ENCODE results near the gene NYAP2.

The NYAP2 gene

DNA sequence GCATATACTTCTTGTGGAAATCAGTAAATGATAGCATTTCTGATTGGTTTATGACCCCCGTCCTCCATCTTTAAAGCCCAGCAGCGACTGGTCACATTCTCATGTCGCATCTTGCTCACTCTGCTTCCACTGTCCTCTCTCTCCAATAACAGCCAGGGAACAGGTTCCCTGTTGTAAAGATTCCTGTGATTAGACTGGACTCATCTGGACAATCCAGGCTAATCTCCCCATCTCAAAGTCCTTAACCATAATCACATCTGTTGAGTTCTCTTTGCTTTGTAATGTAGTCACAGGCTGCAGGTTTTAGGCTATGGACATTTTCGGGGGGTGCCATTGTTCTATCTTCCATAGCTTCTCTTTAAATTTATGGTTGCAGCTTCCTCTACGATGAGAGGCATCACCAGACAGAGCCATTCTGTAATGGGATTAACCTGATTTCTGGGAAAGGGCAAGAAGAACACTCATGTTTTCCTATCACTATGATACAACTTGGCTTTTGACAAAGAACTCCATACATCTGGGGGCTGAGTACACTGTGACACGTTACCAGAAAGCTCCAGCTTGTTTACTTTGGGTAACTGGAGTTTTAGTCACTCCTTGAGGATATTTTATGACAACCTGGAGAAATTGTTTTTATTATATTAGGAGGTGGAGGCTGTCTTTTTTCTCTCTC lies 159.0 kb downstream of the NYAP2 start:
- no peak for DNase-seq (ENCODE audit: low spot score)

DNA sequence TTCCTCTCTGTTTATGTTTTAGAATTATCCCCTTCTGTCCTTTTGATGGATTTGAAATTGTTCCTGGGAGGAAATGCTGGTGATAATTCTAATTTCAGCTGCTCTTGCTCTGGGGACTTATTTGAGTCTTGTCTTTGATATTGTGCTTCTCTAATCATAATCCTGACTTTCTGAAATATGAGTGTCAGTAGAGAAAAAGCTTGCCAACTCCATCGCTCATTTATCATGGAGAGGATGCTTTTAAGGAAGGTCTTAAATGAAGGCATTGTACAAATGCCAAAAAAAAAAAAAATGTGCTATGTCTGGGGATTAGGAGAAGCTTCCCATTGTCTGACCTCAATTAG lies 159.5 kb downstream of the NYAP2 start:
- no peak for DNase-seq (ENCODE audit: low spot score)

DNA sequence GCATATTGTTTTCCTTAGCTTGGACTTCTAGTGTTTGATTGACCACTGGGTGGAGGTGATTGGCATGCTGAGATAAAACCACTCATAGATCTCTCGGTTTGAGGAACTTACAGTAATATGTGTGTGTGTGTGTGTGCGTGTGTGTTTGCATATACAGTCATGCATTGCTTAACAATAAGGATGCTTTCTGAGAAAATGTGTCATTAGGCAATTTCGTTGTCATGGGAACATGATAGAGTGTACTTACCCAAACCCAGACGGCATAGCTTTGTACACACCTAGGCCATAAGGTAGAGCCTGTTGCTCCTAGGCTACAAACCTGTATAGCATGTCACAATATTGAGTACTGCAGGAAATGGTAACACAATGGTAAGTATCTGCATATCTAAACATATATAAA lies 167.3 kb downstream of the NYAP2 start:
- DNase-seq (ENCODE audit: low spot score), result no peak

DNA sequence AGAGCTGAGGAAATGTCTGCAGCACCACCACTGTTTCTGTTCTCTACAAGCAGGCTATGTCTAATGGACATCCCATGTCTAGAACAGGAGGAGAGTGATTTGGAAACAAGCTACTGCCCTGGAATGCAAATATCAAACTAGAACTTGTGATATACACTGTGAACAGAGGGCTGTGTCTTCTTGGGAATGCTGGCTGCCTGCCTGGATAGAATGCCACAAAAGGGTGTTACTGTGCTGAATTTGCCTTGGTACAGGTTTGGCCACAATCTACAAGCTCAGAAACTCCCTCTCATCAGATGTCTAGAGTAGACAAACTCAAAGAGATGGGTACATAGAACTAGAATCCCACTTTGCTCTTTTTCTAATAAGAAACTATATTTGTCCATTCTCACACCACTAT lies 170.5 kb downstream of the NYAP2 start:
- no peak for DNase-seq (ENCODE audit: low spot score)

DNA sequence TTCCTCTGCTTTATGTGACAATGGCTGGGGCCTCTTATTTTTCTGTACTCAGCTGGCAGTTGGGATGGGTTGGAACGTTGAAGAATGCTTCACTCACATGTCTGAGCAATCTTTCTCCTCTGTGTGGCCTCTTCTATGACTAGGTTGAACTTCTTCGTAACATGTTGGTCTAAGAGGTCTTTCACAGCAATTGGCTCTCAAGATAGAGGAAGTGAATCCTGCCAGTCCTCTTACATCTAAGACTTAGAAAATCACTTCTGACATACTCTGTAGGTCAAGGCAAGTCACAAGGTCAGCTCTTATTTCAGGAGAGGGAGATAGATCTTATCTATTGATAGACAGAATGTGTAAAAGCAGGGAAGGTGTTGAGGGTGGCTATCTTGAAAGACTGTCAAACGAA lies 174.1 kb downstream of the NYAP2 start:
- DNase-seq (ENCODE audit: low spot score), result no peak

DNA sequence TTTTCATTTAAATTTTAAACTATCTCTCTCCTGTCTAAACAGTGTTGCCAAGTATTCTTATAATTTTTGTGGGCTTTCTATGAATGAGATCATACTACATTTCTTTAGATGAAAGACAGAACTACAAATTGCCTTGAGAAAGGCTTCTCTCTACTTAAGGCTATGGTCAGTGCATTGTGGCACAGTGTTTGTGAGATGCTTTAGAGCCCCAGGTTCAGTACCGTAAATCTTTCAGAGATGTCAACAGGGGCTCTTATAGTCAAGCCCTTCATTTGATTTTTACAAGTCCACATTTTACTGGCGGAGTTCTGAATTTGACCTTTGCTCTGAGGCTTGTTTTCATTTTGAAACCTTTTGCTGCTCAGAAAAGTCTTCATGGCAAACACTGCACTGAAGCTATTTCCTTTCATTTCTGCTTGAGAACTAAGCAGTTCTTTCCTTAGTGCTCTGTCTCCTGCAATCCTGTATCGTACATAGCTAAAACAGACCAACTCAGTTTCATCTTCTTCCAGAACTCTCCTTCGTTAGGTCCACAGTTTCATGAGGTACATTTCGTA lies 175.2 kb downstream of the NYAP2 start:
- DNase-seq (ENCODE audit: low spot score), result no peak

DNA sequence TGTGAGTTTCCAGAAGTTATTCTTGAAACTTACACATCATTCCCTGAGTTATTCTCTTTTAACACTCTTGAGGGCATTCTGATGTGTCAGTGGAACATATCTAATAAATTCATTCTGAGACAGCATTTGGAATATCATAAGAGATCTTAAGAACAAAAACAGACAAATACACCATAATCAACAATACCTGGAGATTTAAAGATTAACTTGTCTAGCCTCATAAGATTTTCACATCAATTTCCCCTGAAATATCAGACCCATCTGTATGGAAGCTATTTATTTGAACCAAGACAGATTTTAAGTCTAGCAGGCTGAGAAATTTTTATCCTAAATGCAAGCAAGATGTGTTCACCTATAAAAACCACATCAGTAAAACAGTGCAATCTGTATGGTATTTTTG lies 181.6 kb downstream of the NYAP2 start:
- no peak for DNase-seq (ENCODE audit: low spot score)

DNA sequence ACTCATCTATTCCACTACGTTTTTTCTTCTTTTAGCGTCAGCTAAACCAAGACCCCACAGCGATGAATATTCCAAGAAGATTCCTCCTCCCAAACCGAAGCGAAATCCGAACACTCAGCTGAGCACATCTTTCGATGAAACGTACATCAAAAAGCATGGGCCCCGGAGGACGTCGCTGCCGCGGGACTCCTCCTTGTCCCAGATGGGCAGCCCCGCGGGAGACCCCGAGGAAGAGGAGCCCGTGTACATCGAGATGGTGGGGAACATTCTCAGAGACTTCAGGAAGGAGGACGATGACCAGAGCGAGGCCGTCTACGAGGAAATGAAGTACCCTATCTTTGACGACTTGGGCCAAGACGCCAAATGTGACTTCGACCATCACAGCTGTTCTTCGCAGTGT lies 182.4 kb downstream of the NYAP2 start:
- DNase-seq (ENCODE audit: low spot score), result no peak

DNA sequence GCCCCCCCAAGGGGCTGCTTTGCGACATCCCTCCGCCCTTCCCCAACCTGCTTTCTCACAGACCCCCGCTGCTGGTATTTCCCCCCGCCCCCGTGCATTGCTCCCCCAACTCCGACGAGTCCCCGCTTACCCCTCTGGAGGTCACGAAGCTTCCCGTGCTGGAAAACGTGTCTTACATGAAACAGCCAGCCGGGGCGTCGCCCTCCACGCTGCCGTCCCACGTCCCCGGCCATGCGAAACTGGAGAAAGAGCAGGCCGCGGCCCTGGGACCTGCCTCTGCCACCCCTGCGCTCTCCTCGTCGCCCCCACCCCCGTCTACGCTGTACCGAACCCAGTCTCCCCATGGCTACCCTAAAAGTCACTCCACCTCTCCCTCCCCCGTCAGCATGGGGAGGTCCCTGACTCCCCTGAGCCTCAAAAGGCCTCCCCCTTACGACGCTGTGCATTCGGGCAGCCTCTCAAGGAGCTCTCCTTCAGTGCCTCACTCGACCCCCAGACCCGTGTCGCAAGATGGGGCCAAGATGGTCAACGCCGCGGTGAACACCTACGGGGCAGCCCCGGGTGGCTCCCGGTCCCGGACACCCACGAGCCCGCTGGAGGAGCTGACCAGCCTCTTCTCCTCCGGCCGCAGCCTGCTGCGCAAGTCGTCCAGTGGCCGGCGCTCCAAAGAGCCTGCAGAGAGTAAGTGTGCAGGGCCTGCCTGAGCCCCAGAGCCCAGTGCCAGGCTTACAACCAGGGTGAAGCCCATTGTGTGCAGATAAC lies 183.0 kb downstream of the NYAP2 start:
- no peak for DNase-seq (ENCODE audit: low spot score)

DNA sequence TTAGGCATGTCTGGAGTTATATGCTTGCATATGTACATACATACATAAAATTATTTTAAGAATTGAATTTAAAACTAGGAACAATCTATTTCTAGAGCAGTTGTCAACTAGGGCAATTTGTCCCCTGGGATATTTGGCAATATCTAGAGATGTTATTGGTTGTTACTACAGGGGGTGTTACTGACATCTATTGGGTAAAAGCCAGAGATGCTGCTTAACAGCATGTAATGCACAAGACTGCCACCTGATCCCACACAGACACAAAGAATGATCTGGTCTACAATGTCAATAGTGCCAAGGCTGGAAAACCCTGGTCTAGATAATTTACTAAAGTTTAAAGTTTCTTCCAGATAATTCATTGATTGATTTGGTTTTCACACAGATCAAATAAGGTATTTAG lies 185.3 kb downstream of the NYAP2 start:
- no peak for DNase-seq (ENCODE audit: low spot score)

DNA sequence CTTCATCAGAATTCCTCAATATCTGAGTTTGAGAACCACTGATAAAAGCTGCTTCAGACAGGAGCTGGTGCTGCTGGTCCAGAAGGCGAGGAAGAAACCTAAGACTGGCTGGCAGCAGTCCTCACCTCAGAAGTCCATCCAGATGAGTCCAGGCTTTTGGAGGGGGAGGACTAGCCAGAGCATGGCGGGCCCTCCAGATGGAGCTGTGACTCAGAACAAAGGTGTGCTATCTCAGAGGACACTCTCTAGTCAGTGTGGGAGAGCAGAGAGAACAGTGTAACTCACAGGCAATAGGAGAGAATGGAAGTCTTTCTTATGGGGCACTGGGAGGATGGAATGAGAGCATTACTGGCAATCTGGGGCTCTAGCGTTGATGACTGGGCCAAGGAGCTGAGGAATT lies 191.4 kb downstream of the NYAP2 start:
- no peak for DNase-seq (ENCODE audit: low spot score)

DNA sequence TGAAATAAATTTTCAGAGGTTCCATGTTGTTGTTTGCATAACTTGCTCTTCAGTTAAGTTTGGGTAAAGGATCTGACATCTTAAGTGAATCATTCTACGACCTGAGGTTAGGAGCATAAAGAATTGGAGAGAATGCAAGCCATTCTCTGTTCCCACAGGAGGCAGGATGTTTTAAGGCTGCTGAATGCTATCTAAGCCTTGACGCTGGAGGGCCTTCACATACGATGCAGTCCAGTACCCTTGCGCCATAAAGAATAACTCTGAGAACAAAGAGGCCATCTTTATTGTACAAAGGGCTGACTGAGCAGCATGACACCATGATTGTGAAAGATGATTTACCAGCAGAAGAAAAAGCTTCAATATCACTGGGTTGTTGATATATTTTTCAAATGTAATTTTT lies 198.4 kb downstream of the NYAP2 start:
- no peak for DNase-seq (ENCODE audit: low spot score)

DNA sequence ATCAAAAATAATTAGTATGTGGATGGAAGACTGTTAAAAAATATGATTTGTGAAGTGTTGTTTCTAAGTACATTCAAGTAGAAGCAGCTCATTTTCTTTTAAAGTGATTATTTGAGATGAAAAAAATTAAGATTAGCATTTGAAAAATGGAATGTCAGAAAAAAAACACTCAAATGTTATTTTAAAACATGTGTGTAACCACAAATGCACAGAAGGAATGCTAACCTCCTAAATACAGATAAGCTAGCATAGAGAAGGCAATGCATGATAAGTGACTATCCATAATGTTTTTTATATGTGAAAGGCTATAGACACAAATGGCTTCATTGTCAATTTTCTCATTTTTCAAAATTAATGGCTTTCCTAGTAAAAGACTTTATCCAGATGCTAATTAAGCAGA lies 198.9 kb downstream of the NYAP2 start:
- DNase-seq (ENCODE audit: low spot score), result no peak

DNA sequence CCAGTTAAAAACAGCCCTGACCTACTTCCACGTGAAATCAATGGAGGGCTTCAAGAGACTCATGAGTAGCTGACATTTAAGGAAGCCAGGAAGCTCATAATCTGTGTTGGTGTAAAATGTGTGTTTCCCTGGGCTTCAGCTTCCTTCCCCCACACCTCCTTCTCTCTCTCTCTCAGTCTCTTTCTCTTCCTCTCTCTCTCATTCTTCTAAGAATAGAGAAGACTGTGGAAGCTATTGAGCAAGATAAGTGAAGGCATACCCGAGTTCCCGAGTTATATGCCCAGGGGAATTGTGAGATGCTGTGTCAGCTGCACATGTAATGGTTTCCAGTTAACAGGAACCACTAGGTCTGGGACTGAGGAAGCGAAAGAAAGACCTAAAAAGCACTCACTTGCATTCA lies 199.4 kb downstream of the NYAP2 start:
- DNase-seq (ENCODE audit: low spot score), result no peak

DNA sequence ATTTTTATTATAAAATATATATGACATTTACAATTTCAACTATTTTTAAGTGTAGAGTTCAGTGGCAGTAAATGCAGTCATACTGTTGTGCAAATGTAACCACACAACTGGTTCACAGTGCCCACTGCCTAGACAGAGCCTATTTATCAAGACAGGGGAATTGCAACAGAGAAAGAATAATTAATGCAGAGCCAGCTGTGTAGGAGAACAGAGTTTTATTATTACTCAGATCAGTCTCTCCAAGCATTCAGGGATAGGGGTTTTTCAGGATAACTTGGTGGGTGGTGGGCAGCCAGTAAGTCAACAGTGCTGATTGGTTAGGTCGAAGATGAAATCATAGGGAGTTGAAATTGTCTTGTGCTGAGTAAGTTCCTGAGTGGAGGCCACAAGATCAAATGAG lies 200.3 kb downstream of the NYAP2 start:
- DNase-seq (ENCODE audit: low spot score), result no peak

DNA sequence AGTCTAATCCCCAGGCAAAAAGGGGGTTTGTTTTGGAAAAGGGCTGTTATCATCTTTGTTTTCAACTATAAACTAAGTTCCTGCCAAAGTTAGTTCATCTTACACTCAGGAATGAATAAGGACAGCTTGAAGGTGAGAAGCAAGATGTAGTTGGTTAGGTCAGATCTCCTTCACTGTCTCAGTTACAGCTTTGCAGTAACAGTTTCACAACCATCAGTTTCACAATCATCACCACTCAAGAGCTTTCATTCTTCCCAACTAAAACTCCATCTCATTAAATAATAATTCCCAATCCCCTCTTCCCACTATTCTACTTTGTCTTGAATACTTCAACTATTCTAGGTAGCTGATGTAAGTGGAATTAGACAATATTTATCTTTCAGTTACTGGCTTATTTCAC lies 200.9 kb downstream of the NYAP2 start:
- DNase-seq (ENCODE audit: low spot score), result no peak

DNA sequence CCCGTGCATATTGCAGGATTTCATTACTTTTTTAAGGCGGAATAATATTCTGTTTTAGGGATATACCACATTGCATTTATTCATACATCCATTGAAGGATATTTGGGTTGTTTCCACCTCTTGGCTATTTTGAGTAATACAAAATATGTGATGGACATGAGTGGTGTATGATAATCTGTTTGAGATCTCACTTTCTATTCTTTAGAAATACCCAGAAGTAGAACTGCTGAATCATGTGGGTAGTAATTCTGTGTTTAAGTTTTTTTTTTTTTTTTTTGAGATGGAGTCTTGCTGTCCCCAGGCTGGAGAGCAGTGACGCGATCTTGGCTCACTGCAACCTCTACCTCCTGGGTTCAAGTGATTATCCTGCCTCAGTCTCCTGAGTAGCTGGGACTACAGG lies 201.4 kb downstream of the NYAP2 start:
- DNase-seq (ENCODE audit: low spot score), result no peak

DNA sequence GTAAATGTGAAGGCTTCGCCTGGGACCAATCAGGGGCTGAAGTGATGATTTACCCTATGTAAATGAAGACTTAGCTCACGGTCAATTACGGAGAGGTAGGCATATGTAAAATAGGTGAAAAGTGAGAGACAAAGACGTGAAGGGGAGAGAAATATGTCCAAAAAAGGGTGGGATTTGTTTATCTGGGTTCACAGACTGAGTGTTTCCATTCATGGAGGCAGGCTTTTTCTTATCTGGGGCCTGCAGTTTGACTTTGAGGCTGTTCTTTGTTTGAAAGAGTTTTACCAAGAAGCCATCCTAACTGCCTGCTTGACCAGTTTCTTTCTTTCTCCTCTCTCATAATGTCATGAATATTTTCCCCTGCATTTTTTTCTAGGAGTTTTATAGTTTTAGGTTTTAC lies 202.7 kb downstream of the NYAP2 start:
- DNase-seq (ENCODE audit: low spot score), result no peak

DNA sequence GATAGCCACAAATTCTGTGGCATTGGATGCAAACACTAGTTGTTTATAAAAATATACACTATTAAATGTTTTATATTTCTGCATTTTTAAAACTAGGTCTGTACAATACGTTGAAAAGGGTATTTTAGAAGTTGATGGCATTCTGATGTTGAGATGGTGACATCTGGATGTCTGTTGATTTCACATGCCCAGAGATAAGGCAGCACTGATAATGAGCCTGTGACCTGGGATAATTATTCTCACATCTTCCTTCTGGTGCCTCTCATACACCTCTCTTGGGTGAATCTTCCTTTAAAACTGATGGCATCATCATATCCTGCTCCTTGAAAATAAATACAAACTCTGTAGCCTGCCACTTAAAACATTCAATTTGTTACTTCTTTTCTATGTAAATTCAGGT lies 208.6 kb downstream of the NYAP2 start:
- no peak for DNase-seq (ENCODE audit: low spot score)

DNA sequence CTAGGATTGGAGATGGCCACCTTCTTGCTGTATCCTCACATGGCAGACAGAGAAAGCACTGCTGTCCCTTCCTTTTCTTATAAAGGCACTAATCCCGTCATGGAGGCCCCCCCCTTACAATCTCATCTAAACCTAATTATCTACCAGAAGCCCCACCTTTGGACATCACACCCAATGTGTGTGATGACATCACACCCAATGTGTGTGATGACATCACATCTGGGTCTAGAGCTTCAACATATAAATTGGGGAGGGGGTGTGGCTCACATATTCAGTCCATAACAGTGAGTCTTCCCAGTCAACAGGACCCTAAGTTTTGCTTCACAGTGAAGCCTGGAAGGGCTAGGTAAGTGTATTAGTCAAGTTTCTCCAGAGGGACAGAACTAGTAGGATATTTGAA lies 213.1 kb downstream of the NYAP2 start:
- no peak for DNase-seq (ENCODE audit: low spot score)

DNA sequence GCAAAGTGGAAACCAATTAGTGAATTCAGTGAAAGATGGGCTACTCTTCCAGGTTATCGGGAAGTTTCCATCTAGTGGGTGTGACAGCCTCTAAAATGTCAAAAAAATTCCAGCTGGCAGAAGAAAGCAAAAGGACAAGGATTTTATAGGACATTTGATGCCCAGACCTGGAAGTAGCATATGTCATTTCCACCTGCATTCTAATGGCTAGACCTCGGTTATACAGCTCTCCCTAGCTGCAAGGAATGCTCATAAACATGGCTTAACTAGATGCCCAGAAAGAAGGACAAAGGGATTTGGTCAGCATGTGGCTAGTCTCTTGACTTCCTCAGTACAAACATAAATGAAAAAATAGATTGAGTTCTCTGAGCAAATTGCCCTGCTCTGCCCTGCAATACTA lies 215.4 kb downstream of the NYAP2 start:
- DNase-seq (ENCODE audit: low spot score), result no peak

DNA sequence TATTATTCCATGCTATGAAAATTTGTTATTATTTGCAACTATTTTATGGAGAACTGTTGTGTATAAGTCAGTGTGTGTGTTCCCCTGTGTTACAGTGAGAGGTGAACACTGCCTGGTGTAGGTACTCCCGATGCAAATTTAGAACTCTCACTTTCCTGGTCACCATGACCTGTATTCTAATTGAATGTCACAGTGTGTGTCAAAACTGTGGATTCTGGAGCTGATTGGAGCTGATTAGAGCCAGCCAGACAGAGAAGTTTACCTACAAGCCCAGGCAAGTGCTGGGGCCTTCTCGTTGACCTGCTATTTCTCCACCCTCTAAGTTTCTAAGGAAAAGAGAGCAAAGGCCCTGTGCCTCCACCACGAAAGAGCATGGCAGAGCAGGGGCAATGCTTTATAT lies 216.0 kb downstream of the NYAP2 start:
- DNase-seq (ENCODE audit: low spot score), result no peak

DNA sequence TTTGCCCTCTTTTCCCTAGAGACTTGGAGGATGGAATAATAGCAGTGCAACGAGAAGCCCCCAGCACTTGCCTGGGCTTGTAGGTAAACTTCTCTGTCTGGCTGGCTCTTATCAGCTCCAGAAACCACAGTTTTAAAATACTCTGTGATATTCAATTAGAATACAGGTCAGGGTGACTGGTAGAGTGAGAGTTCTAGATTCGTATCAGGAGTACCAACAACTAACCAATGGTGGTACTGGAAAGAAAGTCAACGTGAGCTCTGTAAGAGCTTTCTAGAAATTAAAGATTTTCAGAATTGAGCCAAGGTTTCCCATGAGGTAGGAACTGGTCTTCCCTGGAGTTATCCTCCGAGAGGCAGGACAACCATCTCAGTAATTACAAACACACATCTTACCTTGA lies 216.9 kb downstream of the NYAP2 start:
- DNase-seq (ENCODE audit: low spot score), result no peak

DNA sequence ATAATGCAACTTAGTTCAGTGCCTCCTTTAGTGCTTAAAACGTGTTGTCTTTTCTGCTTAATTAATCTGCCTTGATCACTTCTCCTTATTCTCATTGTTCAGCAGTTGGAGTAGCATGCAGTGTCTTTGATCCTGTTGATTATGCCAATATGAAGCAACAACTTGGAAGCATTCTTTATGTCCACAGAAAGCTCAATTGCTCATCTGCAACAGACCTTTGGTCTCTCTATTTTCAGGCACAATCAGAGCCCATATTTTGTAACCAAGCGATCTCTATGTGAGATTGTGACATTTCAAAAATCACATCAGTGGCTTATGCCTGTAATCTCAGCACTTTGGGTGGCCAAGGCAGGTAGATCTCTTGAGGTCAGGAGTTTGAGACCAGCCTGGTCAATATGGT lies 217.3 kb downstream of the NYAP2 start:
- no peak for DNase-seq (ENCODE audit: low spot score)

Data from Ammon's horn (tissue), 1 donor.